ENCODE measurements around the gene FGB.

FGB gene

GRCh38 chr4:154562697-154563254, at the start of gene FGB:
TSS of gene FGB (plus strand) at chr4:154563011. CDS start at chr4:154563019, 8 bp downstream.
- peak within 1 kb of the TSS in 1 of 3 experiments; percentile 25 for H3K27ac Mint-ChIP-seq

GRCh38 chr4:154516318-154517029, 46.3 kb upstream of the FGB start:
- TF ChIP-seq CTCF (IDR thresholded peaks at IDR 0.05; ENCODE audit: unreplicated experiment in 3 of 3), result no peak
- Mint-ChIP-seq H3K36me3 (ENCODE audit: low read depth) (no peaks in the 10 kb centered on the region), H3K4me3 (no peak overlapping the region), H3K27me3 (ENCODE audit: low read depth) (peaks cover 14% of the 10 kb centered on the region), H3K4me1 (peaks cover 56% of the 10 kb centered on the region), H3K27ac (peak overlapping the region; percentile 7 to 62 (median 39)), H3K9me3 (peaks cover 2% of the 10 kb centered on the region)

More at GRCh38 chr4:154562697-154563254, at the start of gene FGB:
- H3K27me3 Mint-ChIP-seq (ENCODE audit: low read depth), result no peaks in the 10 kb centered on the region
- H3K4me3 Mint-ChIP-seq, result peak within 1 kb of the TSS in 1 of 3 experiments; percentile 69
- H3K4me1 Mint-ChIP-seq, result no peaks in the 10 kb centered on the region
- no peaks in the 10 kb centered on the region for H3K36me3 Mint-ChIP-seq (ENCODE audit: low read depth)
- no peak for TF ChIP-seq CTCF (IDR thresholded peaks at IDR 0.05; ENCODE audit: unreplicated experiment in 3 of 3)
- no peaks in the 10 kb centered on the region for H3K9me3 Mint-ChIP-seq

DNA sequence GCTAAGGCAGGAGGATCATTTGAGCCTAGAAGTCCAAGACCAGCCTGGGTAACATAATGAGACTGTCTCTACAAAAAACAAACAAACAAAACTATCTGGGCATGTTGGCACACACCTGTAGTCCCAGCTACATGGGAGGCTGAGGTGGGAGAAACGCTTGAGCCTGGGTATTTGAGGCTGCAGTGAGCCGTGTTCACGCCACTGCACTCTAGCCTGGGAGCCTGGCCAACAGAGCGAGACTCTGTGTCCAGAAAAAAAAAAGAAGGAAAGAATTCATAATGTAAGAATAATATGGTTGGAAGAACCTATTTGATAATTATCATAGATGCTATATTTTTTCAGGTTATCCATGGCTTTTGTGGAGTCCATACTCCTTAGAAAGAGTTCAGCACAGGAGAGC, 45.2 kb upstream of the FGB start:
- no peaks in the 10 kb centered on the region for H3K36me3 Mint-ChIP-seq (ENCODE audit: low read depth)
- H3K4me3 Mint-ChIP-seq, result no peak overlapping the region
- H3K9me3 Mint-ChIP-seq, result peaks cover 2% of the 10 kb centered on the region
- H3K4me1 Mint-ChIP-seq, result peaks cover 48% of the 10 kb centered on the region
- TF ChIP-seq CTCF (IDR thresholded peaks at IDR 0.05; ENCODE audit: unreplicated experiment in 3 of 3), result no peak
- H3K27ac Mint-ChIP-seq, result peak overlapping the region; percentile 22 to 86 (median 62)
- peaks cover 9% of the 10 kb centered on the region for H3K27me3 Mint-ChIP-seq (ENCODE audit: low read depth)

GRCh38 chr4:154519214-154519613, 43.6 kb upstream of the FGB start:
- H3K36me3 Mint-ChIP-seq (ENCODE audit: low read depth), result no peaks in the 10 kb centered on the region
- H3K4me1 Mint-ChIP-seq, result peaks cover 44% of the 10 kb centered on the region
- H3K4me3 Mint-ChIP-seq, result no peak overlapping the region
- peak overlapping the region; percentile 62 to 86 (median 80) for H3K27ac Mint-ChIP-seq
- H3K27me3 Mint-ChIP-seq (ENCODE audit: low read depth), result peaks cover 9% of the 10 kb centered on the region
- TF ChIP-seq CTCF (IDR thresholded peaks at IDR 0.05; ENCODE audit: unreplicated experiment in 3 of 3), result no peak
- peaks cover 2% of the 10 kb centered on the region for H3K9me3 Mint-ChIP-seq

DNA sequence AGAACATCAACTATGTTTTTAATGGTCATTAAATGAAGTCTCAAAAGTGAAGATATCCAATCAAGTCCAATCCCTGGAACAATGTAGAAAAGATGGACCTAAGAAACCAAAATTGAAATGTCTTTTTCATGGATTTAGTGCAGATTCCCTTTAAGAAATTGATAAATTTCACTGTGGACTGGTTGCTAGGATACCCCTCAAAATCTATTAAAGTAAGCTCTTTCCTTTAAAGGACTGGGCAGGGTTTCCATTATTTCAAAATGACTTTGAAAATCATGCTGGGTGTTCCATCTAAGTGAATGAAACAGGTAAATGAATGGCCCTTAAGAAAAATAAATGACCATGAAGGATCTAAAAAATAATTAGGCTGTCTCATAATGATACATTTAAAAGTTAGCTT, 41.2 kb upstream of the FGB start:
- no peaks in the 10 kb centered on the region for H3K36me3 Mint-ChIP-seq (ENCODE audit: low read depth)
- H3K27me3 Mint-ChIP-seq (ENCODE audit: low read depth), result peaks cover 9% of the 10 kb centered on the region
- H3K9me3 Mint-ChIP-seq, result no peaks in the 10 kb centered on the region
- peaks cover 31% of the 10 kb centered on the region for H3K4me1 Mint-ChIP-seq
- no peak overlapping the region for H3K27ac Mint-ChIP-seq
- TF ChIP-seq CTCF (IDR thresholded peaks at IDR 0.05; ENCODE audit: unreplicated experiment in 3 of 3), result no peak
- H3K4me3 Mint-ChIP-seq, result no peak overlapping the region

- Mint-ChIP-seq H3K27me3 (ENCODE audit: low read depth) (no peaks in the 10 kb centered on the region), H3K27ac (no peak overlapping the region), H3K4me3 (no peak overlapping the region), H3K36me3 (ENCODE audit: low read depth) (no peaks in the 10 kb centered on the region), H3K9me3 (no peaks in the 10 kb centered on the region), H3K4me1 (peaks cover 10% of the 10 kb centered on the region)
- no peak for TF ChIP-seq CTCF (IDR thresholded peaks at IDR 0.05; ENCODE audit: unreplicated experiment in 3 of 3)
Observed at GRCh38 chr4:154526151-154526550, 36.7 kb upstream of the FGB start.

Measured in nephron (organoid).